ENCODE measurements around the gene NFILZ.

- TF ChIP-seq RARB (CRISPR knock-in tag; IDR thresholded peaks at IDR 0.05) (no peak), ZFP3 (CRISPR knock-in tag; IDR thresholded peaks at IDR 0.05) (no peak), PATZ1 (CRISPR knock-in tag; IDR thresholded peaks at IDR 0.05; ENCODE audit: borderline replicate concordance) (no peak), ISL1 (CRISPR knock-in tag; IDR thresholded peaks at IDR 0.05) (no peak), CSRNP3 (CRISPR knock-in tag; IDR thresholded peaks at IDR 0.05) (no peak), OSR1 (CRISPR knock-in tag; IDR thresholded peaks at IDR 0.05) (no peak), SNAI2 (CRISPR knock-in tag; IDR thresholded peaks at IDR 0.05) (no peak), CREB5 (CRISPR knock-in tag; IDR thresholded peaks at IDR 0.05; ENCODE audit: low read depth) (no peak), ZNF565 (CRISPR knock-in tag; conservative IDR thresholded peaks at IDR 0.05; ENCODE audit: low read depth) (no peak), ZNF8 (CRISPR knock-in tag; IDR thresholded peaks at IDR 0.05) (no peak)
These were observed 23.0 kb upstream of the NFILZ start for GRCh38 chr19:8607386-8607785.
